HG02588 (cell line): ENCODE measurements around the gene S100Z.
"Not testable (repeated sequence)": the region's sequence is repeated elsewhere in the genome, so short reads cannot be mapped to it uniquely, and the experiment has no call there.

Experiments
- ATAC-seq: cut with Tn5 transposase; IDR thresholded peaks from one replicate; pipeline ENCODE4 v1.9.1; 2021; ENCODE audit warnings: mild to moderate bottlenecking, moderate library complexity; ENCODE audit not compliant: unreplicated experiment

Gene S100Z

DNA sequence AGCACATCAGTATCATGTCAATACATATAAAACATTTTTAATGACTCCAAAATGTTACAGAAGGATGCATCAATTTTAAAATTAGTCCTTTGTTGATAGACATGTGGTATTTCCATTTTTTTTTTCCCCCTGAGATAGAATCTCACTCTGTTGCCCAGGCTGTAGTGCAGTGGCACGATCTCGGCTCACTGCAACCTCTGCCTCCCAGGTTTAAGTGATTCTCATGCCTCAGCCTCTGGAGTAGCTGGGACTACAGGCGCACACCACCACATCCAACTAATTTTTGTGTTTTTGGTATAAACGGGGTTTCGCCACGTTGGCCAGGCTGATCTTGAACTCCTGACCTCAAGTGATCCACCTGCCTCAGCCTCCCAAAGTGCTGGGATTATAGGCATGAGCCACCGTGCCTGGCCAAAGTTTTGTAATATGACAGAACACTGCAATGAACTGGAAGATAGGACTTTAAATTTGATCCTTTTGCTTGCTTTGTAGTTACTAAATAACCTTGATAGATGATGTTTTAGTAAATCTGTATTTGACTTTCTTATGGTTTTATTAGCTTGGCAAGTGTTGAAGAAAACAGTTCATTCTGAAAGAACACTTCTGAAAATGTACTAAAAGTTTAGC, 27.6 kb upstream of the S100Z start:
- not testable (repeated sequence) for ATAC-seq

DNA sequence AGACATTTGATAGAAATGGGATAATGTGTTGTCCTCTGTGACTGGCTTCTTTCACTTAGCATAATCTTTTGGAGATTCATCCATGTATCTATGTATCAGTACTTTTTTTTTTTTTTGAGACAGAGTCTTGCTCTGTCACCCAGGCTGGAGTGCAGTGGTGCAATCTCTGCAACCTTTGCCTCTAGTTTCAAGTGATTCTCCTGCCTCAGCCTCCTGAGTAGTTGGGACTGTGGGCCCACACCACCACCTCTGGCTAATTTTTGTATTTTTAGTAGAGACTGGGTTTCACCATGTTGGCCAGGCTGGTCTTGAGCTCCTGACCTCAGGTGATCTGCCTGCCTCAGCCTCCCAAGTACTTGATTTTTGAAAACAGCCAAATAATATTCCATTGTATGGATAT, 23.4 kb upstream of the S100Z start:
- not testable (repeated sequence) for ATAC-seq

DNA sequence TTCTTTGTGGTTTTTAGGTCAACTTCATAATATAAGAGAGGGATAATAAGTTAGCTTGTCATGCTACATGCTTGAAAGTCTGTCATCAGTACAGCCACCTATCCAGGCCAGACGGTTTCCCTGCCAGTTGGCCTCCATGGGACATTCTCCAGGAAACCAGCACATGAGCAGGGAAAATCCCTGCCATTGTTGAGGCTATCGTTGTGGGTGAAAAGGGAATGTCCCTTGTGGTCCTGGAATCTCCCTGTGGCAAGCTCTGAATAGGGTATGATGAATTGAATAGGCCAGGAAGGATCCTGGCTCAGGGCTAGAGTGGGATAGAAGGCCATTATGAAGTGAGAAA, 18.7 kb upstream of the S100Z start:
- no peak for ATAC-seq

DNA sequence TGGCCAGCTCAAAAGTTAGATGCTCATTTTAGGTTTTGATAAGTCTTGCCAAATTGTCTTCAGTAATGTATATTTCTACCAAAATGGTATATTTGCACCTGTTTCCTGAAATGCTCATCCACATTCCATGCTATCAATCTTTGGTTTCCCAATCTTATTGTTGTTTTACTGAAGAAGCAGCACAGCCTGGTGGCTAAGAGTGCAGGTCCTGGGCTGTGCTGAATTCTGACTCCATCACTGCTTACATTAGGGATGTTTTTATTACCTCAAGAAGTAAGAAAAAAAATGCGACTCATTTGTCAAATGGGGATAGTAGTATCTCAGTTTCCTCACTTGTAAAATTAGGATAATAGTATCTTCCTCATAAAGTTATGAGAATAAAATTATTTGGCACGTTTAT, 13.6 kb upstream of the S100Z start:
- no peak for ATAC-seq

DNA sequence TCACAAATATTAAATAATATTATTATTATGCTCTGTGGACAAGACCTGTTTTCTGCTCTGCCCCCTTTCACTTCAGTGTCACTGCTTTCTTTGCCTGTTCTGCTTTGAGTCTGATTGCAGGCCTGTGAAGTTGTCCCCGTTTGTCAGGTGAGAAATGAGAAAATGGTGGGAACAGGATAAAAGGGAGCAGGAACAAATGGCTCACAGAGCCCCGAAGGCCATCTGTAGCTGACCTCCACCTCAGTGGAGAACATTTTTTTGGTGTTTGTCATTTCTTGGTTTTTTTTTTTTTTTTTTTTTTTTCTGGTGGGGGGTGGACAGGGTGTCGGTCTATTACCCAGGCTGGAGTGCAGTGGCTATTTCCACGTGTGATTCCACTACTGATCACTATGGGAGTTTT, 13.2 kb upstream of the S100Z start:
- ATAC-seq, result no peak

DNA sequence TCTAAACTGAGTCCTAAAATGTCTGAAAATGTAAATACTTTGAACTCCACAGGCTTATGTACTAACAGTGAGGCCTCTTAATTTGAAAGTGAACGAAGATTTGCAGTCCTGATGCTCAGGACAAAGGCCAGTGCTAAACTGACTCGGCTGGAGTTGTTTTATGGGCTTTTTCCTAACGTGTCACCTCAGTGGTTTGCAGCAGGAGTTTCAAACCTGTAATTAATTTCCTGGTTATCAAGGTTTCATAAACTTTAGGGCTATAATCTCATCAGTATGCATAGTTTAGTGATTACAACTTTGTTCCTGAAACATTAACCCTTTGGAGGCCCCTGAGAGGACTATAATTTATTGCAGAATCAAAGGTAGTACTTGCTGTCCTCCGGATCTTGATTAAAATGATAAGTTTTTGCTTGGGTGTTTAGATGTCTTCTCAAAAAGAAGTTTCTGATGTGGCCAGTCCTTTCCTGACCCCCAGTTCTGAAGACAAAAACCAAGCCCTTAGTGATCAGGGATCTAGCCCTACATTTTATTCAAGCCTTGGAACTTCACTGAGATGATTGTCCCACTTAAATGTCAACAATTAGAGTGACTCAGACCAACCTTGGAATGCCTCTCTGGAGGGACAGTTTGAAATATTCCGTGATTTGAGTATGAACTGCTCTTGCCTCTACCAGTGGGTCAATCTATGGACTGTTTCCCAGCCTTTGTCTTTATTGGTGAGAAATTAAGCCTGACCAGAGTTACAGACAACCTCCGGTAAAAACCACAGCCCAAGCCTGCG, 11.1 kb upstream of the S100Z start:
- no peak for ATAC-seq

DNA sequence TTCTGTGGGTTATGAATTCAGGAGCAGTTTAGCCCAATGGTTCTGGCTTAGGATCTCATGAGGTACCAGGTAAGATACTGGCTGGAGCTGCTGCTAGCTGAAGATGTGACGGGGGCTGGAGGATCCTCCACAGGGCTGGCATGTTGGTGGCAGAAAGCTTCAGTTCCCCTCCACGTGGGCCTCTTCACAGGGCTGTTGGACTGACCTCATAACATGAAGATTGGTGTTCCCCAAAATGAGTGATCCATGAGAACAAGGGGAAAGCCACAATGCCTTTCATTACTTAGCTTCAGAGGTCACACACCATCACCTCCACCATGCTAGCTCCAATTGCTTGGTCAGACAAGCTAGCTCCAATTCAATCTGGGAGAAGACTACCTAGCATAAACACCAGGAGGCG, 8.5 kb upstream of the S100Z start:
- ATAC-seq, result no peak

DNA sequence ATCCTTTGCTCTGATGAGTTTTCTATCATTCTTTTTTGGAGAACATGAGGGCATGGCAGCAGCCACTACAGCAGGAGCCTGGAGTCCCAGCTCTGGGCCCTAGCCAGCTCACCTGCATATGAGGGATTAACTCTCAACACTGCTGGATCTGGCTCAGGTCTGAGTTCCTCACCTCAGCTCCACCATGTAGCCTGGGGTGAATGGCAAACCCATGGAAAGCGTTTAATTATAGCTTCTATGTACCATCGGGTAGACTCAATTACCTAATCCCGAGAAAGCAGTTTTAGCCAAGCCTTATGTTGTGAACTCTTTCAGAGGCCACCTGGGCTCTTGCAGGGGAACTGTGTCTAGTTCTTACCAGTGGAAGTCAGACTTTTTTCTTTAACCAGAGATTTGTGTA, 3.9 kb upstream of the S100Z start:
- no peak for ATAC-seq

DNA sequence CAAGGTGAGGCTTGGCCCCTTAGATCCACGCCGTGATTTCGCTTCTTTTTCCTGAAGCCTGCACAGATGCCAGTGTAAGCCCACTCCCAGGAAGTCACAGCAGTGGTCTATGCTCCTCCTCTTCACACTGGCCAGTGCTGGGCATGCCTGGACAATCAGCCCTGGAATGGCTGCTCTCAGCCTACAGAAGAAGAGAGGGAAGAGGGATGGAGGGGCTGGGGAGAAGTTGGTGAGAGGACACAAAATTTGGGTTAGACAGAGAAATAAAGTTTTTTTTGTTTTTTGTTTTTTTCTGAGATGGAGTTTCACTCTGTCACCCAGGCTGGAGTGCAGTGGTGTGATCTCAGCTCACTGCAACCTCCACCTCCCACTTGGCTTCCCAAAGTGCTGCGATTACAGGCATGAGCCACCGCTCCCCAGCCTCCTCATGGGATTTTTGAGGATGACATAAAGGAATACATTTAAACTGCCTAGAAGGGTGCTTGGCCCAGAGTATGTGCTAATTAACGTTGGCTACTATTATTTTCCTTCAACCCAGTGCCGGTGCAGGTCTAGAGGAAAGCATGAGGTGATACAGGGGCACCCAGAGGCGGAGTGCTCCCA, 830 bp downstream of the S100Z start:
- no peak for ATAC-seq

DNA sequence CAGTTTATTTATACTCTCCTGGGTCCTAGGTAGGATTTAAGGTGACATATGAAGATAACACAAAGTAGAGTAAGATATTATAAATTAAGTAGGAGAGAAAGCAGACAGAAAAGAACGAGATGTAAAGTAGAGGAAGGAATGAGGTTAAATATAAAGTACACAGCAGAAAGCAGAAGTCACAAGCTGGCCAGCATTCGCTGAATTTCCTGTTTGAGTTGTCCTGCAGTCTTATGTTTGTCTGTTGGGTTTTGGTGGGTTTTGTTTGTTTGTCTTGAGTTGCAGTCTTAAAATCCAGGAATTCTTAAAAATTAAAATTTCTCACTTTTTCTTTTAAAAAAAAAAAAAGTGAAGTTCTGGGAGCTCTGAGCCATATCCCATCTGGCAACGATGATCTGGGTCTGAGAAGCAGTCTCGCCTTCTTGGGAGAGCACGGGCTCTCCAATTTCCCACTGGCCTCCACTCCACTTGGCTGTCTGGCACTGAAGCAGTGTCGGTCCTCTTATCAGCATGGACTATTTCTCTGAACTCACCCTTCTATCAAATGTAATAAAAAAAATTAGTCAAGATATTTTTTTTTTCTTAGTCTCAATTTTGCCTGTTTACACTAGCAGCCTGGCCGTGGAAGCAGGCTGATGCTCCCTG, 2.0 kb downstream of the S100Z start:
- ATAC-seq, result no peak

DNA sequence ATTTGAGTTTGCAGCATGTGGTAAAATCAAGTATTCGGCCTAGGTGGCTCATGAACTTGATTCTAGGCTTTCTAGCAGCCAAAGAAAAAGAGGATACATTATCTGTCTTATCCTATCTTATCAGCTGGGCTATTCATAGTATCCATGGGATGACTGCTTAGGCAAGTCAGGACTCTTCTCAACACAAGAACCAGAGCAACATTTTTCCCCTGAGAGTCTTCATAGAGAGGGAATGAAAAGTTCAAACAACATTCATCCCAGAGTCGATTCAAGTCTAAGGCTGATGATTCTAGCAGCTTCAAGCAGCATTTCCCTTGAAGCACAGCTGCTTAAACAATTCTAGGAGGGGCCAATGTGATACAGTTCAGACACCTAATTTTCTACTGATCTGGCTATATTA, 3.0 kb downstream of the S100Z start:
- ATAC-seq, result no peak

DNA sequence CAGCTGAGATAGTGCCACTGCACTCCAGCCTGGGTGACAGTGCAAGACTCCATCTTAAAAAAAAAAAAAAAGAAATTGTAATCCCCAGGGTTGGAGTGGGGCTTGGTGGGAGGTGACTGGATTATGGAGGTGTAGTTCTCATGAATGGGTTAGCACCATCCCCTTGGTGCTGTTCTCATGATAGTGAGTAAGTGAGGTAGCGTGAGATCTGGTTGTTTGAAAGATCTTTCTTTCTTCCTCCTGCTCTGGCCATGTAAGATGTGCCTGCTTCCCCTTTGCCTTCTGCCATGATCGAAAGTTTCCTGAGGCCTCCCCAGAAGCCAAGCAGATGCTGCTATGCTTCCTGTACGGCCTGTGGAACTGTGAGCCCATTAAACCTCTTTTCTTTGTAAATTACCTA, 3.9 kb downstream of the S100Z start:
- ATAC-seq, result not testable (repeated sequence)

DNA sequence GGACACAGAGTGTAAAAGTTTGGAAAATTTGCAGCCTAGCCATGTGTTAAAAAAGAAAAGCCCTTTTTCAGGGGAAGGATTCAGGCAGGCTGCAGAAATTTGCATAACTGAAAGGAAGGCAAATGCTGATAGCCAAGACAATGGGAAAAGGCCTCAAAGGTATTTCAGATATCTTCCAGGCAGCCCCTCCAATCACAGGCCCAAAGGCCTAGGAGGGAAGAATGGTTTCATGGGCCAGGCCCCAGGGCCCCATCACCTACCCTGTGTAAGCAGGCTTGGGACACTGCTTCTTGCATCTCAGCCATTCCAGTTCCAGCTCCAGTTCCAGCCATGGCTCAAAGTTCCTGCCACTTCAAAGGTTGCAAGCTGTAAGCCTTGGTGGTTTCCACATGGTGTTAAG, 4.8 kb downstream of the S100Z start:
- ATAC-seq, result no peak

DNA sequence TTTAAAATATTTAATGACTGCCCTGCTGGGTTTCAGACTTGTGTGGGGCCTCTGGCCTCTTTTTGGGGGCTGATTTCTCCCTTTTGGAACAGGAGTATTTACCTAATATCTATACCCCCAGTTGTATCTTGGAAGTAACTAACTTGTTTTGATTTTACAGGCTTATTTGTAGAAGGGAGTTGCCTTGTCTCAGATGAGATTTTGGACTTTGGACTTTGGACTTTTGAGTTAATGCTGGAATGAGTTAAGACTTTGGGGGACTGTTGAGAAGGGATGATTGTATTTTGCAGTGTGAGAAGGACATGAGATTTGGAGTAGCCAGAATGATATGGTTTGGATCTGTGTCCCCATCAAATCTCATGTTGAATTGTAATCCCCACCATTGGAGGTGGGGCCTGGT, 5.7 kb downstream of the S100Z start:
- not testable (repeated sequence) for ATAC-seq

DNA sequence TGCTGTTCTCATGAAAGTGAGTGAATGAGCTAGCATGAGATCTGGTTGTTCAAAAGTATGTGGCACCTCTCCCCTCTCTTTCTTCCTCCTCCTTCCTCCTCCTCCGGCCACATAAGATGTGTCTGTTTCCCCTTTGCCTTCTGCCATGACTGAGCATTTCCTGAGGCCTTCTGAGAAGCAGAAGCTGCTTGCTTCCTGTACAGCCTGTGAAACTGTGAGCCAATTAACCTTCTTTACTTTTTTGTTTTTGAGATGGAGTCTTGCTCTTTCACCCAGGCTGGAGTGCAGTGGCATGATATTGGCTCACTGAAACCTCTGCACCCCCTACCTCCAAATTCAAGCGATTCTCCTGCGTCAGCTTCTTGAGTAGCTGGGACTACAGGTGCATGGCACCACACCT, 6.1 kb downstream of the S100Z start:
- ATAC-seq, result no peak

DNA sequence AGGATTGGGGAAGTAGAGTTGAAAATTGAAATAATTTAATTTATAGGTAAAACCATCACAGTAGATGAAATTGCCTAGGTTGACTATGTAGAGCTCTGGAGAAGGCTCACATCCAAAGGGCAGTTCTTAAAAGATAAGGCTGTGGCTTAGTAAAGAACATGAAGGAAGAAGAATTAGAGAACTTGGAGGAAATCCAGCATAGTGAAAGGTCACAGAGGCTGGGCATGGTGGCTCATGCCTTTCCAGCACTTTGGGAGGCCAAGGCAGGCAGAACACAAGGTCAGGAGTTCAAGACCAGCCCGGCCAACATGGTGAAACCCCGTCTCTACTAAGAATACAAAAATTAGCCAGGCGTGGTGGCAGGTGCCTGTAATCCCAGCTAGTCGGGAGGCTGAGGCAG, 7.0 kb downstream of the S100Z start:
- not testable (repeated sequence) for ATAC-seq

DNA sequence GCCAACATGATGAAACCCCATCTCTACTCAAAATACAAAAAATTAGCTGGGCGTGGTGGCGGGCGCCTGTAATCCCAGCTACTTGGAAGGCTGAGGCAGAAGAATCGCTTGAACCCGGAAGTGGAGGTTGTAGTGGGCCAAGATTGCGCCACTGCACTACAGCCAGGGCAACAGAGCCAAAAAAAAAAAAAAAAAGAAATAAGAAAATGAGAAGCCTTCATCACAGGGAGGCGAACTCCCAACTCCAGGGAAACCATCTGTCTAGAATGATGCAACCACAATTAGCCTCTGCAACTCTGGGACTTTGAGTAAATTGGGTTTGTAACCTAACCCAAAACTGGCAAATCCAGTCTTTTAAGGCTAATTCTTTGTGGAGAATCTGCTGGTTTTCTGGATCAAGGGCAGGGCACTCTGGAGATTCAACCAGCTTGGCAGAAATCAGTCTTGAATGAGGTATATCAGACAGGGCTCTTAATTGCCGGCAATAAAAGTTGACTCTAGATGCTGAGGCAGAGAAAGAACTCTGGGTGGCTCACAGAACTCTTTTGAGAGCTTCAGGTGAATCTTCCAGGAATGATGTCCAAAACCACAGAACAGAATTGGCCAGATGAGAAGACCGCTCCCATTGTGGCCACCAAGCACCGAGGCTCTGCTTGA, 9.9 kb downstream of the S100Z start:
- ATAC-seq, result no peak

DNA sequence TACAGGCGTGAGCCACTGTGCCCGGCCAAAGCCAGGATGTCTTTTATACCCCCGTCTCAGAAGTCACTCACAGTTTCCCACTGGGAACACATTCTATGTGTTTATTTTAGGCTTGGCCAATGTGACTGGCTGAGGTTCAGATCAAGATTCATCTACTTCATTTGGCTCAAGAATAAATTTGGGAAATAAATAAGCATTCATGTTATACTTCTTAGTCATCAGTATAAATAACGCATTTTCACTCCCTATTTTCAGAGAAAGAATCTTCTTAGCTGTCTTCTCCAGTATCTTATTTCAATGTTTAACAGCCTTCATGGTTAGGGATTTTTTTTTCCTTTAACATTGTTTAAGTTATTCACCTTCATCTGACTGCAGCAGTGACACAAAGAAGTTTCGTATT, 11.8 kb downstream of the S100Z start:
- no peak for ATAC-seq

DNA sequence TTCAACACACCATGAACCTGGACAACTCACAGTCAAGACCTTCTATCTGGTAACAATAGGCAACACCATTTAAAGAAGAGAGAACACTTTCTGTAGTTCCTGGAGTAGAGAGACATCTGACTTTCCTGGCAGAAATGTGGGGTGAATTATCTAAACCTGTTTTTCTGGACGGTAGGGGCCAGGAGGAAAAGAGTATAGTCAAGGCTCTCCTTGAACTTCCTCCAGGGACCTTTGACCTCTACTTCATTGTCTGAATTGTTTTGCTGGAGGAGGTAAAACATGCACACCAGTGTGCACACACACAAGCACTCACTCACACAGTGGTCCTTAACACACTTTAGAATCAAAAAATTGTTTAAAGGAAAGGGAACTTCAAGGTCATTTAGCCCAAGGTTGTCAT, 13.2 kb downstream of the S100Z start:
- no peak for ATAC-seq

DNA sequence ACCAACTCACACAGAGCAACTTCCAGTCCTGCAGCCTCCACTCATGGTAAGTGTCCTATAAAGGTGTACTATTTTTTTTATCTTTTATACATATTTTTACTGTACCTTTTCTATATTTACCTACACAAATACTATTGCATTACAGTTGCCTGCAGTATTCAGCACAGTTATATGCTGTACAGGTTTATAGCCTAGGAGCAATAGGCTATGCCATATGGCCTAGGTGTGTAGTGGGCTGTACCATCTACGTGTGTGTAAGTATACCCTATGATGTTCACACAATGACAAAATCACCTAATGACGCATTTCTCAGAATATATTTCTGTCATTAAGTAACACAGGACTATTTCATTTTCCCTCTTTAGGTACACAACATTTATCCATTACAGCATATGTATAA, 16.7 kb downstream of the S100Z start:
- no peak for ATAC-seq

DNA sequence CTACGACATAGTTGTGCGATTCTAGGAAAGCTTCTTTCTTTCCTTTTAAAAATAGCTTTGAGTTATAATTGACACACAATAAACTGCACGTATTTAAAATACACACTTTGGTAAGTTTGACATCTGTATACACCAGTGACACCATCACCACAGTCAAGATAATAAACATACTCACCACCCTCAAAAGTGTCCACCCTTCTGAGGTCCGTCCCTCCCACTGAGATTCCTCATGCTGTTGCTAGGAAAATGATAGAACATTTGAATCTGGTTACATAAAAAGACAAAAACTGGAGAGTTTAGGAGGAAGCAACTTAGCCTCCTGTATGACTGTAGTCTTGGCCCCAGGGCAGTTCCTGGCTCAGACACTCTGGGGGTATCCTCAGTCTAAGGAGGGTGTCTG, 17.2 kb downstream of the S100Z start:
- no peak for ATAC-seq
